Measurements from ENCODE around the gene CPNE9. TPM values are rescaled to one million over a fixed set of nuclear protein-coding genes. Genes with fewer than 3 reads are reported as not detected.

CPNE9 gene
- total and polyA plus RNA-seq, 2 experiments from 2014 or later, result 7.0 to 8.8 TPM

DNA sequence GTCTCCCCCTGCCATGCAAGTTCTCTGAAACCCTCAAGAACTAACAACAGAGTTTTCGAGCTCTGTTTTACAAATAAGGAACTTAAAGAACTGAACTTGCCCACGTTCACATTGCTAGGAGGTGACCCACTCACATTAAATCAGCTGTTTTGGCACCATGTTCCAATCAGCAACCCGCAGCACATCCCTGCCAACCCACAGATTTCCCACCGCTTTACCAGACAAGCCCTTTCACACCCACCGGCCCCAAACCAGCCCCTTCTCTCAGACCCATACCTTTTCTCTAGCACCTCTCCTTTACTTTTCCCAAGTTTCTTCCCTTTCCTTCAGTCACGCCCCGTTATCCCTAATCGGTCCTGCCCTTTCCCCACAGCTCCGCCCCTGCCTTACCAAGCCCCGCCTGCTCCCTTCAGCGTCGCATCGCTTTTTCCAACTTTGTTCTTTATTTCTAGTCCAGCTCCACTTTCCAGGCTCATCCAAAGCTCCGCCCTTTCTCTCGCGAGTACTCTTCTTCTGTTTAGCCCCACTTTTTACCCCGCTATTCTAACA, 27.1 kb downstream of the CPNE9 start:
- no peaks in the 10 kb centered on the region for H3K9me2 ChIP-seq (ENCODE audit: insufficient read depth)
- H2AFZ ChIP-seq, result peak overlapping the region; percentile 77
- peak overlapping the region; percentile 75 for H3K4me2 ChIP-seq
- peak overlapping the region; percentile 70 for H3K27ac Mint-ChIP-seq
- peaks cover 16% of the 10 kb centered on the region for H3K4me1 ChIP-seq (ENCODE audit: insufficient read depth)
- H3K27me3 ChIP-seq (ENCODE audit: insufficient read depth), result no peaks in the 10 kb centered on the region
- ATAC-seq (peak; percentile 71), DNase-seq (ENCODE audit: low spot score) (peak; percentile 96)
- peaks cover 23% of the 10 kb centered on the region for H3K36me3 Mint-ChIP-seq (ENCODE audit: low read depth)
- H3K4me3 Mint-ChIP-seq, result peak overlapping the region; percentile 81
- peaks cover 36% of the 10 kb centered on the region for H3K79me2 ChIP-seq (replicated peaks; ENCODE audit: insufficient read depth)
- H4K20me1 ChIP-seq (replicated peaks; ENCODE audit: insufficient read depth), result peaks cover 24% of the 10 kb centered on the region
- H3K36me3 ChIP-seq (ENCODE audit: insufficient read depth), result peaks cover 7% of the 10 kb centered on the region; the same call in 1 of the 2 replicates
- peaks cover 25% of the 10 kb centered on the region for H3K4me1 Mint-ChIP-seq
- H3K4me3 ChIP-seq, result peak overlapping the region; percentile 91
- TF ChIP-seq STAT1 (IDR thresholded peaks at IDR 0.05; ENCODE audit: unreplicated experiment), result no peak
- TF ChIP-seq ZNF114 (CRISPR knock-in tag; IDR thresholded peaks at IDR 0.05), result no peak
- TF ChIP-seq, protein P1, sequence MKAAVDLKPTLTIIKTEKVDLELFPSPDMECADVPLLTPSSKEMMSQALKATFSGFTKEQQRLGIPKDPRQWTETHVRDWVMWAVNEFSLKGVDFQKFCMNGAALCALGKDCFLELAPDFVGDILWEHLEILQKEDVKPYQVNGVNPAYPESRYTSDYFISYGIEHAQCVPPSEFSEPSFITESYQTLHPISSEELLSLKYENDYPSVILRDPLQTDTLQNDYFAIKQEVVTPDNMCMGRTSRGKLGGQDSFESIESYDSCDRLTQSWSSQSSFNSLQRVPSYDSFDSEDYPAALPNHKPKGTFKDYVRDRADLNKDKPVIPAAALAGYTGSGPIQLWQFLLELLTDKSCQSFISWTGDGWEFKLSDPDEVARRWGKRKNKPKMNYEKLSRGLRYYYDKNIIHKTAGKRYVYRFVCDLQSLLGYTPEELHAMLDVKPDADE (IDR thresholded peaks at IDR 0.05), result no peak
- TF ChIP-seq POLR2AphosphoS5 (IDR thresholded peaks at IDR 0.05; ENCODE audit: low read depth), result no peak; the same call in 1 of the 2 replicates
- TF ChIP-seq EZH2phosphoT487 (IDR thresholded peaks at IDR 0.05; ENCODE audit: unreplicated experiment), result no peak
- no peak for TF ChIP-seq JUNB (IDR thresholded peaks at IDR 0.05; ENCODE audit: unreplicated experiment)
- TF ChIP-seq EZH2 (IDR thresholded peaks at IDR 0.05; ENCODE audit: low read depth, unreplicated experiment), result no peak
- TF ChIP-seq ZNF331 (CRISPR knock-in tag; IDR thresholded peaks at IDR 0.05; ENCODE audit: low read depth), result no peak
- TF ChIP-seq, protein P2, sequence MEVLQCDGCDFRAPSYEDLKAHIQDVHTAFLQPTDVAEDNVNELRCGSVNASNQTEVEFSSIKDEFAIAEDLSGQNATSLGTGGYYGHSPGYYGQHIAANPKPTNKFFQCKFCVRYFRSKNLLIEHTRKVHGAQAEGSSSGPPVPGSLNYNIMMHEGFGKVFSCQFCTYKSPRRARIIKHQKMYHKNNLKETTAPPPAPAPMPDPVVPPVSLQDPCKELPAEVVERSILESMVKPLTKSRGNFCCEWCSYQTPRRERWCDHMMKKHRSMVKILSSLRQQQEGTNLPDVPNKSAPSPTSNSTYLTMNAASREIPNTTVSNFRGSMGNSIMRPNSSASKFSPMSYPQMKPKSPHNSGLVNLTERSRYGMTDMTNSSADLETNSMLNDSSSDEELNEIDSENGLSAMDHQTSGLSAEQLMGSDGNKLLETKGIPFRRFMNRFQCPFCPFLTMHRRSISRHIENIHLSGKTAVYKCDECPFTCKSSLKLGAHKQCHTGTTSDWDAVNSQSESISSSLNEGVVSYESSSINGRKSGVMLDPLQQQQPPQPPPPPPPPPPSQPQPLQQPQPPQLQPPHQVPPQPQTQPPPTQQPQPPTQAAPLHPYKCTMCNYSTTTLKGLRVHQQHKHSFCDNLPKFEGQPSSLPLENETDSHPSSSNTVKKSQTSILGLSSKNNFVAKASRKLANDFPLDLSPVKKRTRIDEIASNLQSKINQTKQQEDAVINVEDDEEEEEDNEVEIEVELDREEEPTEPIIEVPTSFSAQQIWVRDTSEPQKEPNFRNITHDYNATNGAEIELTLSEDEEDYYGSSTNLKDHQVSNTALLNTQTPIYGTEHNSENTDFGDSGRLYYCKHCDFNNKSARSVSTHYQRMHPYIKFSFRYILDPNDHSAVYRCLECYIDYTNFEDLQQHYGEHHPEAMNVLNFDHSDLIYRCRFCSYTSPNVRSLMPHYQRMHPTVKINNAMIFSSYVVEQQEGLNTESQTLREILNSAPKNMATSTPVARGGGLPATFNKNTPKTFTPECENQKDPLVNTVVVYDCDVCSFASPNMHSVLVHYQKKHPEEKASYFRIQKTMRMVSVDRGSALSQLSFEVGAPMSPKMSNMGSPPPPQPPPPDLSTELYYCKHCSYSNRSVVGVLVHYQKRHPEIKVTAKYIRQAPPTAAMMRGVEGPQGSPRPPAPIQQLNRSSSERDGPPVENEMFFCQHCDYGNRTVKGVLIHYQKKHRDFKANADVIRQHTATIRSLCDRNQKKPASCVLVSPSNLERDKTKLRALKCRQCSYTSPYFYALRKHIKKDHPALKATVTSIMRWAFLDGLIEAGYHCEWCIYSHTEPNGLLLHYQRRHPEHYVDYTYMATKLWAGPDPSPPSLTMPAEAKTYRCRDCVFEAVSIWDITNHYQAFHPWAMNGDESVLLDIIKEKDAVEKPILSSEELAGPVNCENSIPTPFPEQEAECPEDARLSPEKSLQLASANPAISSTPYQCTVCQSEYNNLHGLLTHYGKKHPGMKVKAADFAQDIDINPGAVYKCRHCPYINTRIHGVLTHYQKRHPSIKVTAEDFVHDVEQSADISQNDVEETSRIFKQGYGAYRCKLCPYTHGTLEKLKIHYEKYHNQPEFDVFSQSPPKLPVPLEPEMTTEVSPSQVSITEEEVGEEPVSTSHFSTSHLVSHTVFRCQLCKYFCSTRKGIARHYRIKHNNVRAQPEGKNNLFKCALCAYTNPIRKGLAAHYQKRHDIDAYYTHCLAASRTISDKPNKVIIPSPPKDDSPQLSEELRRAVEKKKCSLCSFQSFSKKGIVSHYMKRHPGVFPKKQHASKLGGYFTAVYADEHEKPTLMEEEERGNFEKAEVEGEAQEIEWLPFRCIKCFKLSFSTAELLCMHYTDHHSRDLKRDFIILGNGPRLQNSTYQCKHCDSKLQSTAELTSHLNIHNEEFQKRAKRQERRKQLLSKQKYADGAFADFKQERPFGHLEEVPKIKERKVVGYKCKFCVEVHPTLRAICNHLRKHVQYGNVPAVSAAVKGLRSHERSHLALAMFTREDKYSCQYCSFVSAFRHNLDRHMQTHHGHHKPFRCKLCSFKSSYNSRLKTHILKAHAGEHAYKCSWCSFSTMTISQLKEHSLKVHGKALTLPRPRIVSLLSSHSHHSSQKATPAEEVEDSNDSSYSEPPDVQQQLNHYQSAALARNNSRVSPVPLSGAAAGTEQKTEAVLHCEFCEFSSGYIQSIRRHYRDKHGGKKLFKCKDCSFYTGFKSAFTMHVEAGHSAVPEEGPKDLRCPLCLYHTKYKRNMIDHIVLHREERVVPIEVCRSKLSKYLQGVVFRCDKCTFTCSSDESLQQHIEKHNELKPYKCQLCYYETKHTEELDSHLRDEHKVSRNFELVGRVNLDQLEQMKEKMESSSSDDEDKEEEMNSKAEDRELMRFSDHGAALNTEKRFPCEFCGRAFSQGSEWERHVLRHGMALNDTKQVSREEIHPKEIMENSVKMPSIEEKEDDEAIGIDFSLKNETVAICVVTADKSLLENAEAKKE (CRISPR knock-in tag; IDR thresholded peaks at IDR 0.05), result no peak
- TF ChIP-seq CREB1 (CRISPR knock-in tag; IDR thresholded peaks at IDR 0.05; ENCODE audit: low read depth), result no peak
- TF ChIP-seq, protein P3, sequence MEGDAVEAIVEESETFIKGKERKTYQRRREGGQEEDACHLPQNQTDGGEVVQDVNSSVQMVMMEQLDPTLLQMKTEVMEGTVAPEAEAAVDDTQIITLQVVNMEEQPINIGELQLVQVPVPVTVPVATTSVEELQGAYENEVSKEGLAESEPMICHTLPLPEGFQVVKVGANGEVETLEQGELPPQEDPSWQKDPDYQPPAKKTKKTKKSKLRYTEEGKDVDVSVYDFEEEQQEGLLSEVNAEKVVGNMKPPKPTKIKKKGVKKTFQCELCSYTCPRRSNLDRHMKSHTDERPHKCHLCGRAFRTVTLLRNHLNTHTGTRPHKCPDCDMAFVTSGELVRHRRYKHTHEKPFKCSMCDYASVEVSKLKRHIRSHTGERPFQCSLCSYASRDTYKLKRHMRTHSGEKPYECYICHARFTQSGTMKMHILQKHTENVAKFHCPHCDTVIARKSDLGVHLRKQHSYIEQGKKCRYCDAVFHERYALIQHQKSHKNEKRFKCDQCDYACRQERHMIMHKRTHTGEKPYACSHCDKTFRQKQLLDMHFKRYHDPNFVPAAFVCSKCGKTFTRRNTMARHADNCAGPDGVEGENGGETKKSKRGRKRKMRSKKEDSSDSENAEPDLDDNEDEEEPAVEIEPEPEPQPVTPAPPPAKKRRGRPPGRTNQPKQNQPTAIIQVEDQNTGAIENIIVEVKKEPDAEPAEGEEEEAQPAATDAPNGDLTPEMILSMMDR (conservative IDR thresholded peaks at IDR 0.05; ENCODE audit: low read depth in 2 of 2), result no peak
- no peak for TF ChIP-seq NANOG (IDR thresholded peaks at IDR 0.05; ENCODE audit: borderline replicate concordance)
- TF ChIP-seq, protein P4, sequence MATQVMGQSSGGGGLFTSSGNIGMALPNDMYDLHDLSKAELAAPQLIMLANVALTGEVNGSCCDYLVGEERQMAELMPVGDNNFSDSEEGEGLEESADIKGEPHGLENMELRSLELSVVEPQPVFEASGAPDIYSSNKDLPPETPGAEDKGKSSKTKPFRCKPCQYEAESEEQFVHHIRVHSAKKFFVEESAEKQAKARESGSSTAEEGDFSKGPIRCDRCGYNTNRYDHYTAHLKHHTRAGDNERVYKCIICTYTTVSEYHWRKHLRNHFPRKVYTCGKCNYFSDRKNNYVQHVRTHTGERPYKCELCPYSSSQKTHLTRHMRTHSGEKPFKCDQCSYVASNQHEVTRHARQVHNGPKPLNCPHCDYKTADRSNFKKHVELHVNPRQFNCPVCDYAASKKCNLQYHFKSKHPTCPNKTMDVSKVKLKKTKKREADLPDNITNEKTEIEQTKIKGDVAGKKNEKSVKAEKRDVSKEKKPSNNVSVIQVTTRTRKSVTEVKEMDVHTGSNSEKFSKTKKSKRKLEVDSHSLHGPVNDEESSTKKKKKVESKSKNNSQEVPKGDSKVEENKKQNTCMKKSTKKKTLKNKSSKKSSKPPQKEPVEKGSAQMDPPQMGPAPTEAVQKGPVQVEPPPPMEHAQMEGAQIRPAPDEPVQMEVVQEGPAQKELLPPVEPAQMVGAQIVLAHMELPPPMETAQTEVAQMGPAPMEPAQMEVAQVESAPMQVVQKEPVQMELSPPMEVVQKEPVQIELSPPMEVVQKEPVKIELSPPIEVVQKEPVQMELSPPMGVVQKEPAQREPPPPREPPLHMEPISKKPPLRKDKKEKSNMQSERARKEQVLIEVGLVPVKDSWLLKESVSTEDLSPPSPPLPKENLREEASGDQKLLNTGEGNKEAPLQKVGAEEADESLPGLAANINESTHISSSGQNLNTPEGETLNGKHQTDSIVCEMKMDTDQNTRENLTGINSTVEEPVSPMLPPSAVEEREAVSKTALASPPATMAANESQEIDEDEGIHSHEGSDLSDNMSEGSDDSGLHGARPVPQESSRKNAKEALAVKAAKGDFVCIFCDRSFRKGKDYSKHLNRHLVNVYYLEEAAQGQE (IDR thresholded peaks at IDR 0.05; ENCODE audit: unreplicated experiment), result no peak
- H3K27me3 Mint-ChIP-seq (ENCODE audit: insufficient read depth, low read depth, poor library complexity), result peaks cover 4% of the 10 kb centered on the region
- H3F3A ChIP-seq (replicated peaks; ENCODE audit: low read depth), result 0 out of 2 replicates have a peak, but pooled peaks cover 8% of the 10 kb centered on the region
- H3K9me3 Mint-ChIP-seq, result no peaks in the 10 kb centered on the region
- peak overlapping the region; percentile 74 for H3K27ac ChIP-seq (ENCODE audit: low read depth)
